NCI-H524 treated with DMSO at 0.1 percent for 48 hours (cell line): ENCODE measurements around the gene KCNG2.

Experiments
- DNase-seq: peaks from one replicate; lab custom pipeline; 2025; lab: John Stamatoyannopoulos, UW

KCNG2 gene

DNA sequence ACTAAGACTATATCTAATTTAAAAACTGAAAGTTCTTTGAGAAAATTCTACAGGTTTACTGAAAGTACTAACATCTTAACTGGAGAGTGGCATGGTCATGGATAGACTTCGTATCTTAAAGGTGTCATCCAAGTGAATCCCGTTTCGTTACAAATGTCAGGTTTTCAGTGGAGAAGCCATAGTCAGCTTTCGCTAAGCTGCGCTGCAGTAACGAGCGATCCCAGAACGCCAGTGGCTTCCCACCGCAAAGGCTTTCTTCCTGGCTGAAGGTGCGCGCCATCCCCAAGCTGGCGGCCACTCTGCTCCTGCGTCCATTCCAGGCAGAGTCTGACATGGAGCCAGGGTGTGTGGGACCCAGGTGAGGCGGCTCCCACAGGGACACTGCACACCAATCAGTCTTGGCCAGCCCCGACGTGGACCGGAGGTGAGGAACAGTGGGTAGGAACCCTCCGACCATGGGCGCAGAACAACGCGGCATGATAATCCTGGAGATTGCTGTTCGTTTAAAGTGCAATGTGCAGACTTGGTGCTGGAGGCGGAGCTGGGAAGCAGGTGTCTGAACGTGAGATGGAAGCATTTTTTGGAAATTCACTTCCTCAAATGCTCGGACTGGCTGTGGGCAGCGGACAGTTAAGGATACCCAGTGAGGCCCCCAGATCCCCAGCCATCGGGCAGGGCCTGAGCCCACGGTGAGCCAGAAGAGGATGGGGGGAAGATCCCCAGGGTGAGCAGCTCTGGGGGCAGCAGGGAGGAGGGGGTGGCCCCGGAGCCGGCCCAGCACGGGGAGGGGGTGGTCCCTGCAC, 27.8 kb upstream of the KCNG2 start:
- no peak for DNase-seq

GRCh38 chr18:79770501-79770815, 27.3 kb upstream of the KCNG2 start:
- no peak for DNase-seq

DNA sequence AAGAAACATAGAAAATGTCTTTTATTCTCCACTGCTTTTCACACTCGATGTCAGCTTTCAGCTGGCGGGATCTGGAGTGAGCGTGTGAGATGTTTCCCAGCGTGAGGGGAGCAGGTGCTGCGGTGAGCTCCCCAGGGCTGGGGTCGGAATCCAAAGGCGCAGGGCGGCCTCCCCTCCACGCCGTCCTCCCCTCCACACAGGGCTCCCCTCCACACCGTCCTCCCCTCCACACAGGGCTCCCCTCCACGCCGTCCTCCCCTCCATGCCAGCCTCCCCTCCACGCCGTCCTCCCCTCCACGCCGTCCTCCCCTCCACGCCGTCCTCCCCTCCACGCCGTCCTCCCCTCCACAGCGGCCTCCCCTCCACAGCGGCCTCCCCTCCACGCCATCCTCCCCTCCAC, 26.9 kb upstream of the KCNG2 start:
- no peak for DNase-seq

DNA sequence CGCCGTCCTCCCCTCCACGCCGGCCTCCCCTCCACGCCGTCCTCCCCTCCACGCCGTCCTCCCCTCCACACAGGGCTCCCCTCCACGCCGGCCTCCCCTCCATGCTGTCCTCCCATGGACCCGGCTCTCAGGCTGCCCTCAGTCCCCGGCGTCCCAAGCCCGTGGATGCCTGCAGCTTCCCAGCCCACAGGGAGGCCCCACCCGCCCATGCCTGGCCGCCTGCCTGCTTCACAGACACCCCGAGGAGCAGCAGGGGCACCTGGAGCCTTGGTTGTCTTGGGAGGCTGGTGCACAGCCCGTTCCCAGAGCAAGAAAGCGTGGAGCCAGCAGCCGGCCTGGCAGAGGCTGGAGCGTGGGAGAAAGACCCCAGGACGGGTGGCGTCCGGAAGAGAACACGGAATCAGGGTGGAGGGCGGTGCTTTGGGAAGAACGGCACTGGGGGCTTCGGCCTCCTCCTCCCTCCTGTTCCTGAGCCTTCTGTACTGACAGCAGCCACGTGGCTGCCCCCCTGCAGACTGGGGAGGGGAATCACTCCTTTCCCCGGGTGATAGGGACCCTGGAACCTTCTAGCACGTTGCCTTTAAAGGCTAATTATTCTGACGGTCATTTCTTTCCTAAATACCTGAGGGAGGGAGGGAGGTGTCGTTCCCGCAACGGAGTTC, 26.2 kb upstream of the KCNG2 start:
- DNase-seq = no peak

GRCh38 chr18:79772108-79772864, 25.5 kb upstream of the KCNG2 start:
- DNase-seq = no peak

- no peak for DNase-seq
These were observed 24.7 kb upstream of the KCNG2 start for GRCh38 chr18:79772865-79773696.

DNA sequence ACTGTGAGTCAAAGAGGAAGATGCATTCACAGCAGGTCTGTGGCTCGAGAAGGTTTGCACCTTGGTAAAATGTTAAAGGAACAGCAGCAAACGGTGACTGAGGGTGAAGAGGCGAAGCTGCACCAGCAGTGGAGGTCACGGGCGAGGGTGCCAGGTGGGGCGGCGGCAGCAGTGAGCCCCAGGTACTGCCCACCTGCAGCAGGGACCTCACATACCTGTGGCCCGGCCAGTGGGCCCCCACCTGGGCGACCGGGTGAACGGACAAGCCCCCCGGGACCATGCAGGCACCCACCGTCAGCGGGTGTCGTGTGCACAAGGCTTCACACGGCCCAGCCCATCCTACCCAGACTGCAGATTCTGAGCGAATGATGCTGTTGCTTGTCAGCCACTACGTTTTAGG, 23.6 kb upstream of the KCNG2 start:
- no peak for DNase-seq

DNA sequence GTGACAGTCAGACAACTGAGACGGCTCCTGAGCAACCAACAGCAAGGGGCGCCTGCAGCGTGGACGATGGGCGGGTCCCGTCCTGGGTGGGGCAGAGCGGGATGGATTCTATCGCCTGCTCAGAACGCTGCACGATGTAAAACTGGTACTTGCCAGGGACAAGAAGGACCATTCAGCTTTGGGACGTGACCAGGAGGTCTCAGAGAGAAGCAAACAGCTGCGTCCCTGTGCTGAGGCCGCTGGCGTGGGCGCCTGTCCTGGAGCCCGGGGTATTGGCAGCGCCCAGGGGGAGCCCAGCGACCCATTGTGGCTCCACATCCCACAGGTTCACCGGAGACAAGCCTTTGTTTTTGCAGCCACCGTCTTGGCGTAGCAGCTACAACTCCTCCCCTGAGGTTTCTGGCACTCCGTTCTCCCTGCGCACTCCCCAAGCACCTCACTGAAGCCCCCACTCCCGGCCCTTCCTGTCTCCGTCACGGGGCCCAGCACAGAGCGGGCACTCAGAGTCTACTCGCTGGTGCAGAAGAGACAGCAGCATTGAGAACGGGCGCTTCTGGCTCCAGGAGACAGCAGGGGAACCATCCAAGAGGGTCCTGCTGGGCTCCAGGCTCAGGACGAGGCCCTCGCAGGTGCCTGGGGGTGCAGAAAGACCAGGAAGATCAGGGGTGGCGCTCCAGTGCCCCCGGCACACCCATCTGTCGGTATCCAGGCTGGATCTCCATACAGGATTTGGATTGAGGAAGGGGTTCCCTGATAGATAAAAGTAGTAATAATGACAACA, 22.1 kb upstream of the KCNG2 start:
- no peak for DNase-seq

- DNase-seq = no peak
These were observed 21.1 kb upstream of the KCNG2 start for GRCh38 chr18:79776674-79777073.

DNA sequence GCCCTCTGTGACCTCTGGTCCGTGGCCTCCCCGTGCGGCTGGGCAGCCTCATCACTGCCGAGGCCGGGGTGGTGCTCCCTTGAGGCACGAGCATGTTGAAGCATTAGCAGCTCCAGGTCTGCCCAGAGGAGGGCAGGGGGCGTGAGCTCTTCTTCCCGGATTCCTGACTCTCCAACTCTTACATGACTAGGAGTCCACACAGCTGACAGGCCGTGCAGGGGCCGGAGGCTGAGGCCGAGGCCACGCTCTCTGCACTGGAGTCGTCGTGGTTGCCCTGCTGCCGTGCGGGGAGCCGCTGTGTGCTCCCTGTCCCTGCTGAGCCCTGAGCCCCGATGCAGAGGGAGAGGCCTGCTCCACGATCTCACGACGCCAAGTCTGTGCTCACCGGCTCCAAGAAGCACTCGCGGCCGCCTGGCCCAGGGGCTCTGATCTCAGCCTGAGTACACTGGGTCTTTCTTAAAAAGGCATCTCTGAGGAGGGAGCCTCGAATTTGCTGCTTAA, 19.4 kb upstream of the KCNG2 start:
- DNase-seq = no peak

GRCh38 chr18:79779021-79779699, 18.6 kb upstream of the KCNG2 start:
- DNase-seq = no peak

GRCh38 chr18:79779700-79780190, 18.0 kb upstream of the KCNG2 start:
- no peak for DNase-seq

DNA sequence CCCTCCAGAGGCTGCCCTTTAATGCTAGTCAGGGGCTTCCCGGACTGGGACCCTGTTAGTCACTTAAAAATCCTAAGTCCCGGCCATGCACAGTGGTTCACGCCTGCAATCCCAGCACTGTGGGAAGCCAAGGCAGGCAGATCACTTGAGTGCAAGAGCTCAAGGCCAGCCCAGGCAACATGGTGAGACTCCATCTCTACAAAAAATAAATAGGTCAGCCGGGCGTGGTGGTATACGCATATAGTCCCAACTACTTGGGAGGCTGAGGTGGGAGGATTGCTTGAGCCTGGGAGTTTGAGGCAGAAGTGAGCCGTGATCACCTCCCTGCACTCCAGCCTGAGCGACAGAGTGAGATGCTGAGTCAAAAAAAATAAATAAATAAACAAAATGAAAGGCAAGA, 17.2 kb upstream of the KCNG2 start:
- DNase-seq = no peak

DNA sequence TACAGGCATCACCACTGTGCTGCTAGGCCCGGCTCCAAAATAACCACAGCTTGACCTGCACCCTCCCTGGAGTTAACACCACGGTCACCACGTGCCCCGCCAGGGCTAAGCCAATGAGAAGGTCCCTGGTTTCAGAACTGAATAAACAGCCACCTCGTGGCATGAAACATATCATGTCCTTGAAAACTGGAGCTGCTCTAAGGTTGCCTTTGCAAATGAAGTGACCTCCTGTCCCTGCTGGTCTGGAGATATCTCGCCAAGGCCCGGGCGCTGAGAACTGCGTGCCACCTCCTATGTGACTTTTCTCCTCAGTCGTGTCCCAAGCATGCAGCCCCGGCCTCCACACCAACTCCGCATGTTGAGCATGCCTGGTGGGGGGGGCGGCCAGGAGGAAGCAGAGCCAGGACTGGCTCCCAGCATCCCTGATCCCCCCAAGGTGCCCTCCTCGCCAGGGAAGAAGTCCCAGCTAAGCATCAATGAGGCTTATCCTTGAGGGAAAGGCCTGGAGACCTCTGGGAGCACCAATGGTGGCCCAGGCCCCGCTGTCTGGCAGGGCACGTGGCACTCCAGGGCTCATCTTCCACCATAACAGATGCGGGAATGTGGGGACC, 16.3 kb upstream of the KCNG2 start:
- DNase-seq = no peak

DNA sequence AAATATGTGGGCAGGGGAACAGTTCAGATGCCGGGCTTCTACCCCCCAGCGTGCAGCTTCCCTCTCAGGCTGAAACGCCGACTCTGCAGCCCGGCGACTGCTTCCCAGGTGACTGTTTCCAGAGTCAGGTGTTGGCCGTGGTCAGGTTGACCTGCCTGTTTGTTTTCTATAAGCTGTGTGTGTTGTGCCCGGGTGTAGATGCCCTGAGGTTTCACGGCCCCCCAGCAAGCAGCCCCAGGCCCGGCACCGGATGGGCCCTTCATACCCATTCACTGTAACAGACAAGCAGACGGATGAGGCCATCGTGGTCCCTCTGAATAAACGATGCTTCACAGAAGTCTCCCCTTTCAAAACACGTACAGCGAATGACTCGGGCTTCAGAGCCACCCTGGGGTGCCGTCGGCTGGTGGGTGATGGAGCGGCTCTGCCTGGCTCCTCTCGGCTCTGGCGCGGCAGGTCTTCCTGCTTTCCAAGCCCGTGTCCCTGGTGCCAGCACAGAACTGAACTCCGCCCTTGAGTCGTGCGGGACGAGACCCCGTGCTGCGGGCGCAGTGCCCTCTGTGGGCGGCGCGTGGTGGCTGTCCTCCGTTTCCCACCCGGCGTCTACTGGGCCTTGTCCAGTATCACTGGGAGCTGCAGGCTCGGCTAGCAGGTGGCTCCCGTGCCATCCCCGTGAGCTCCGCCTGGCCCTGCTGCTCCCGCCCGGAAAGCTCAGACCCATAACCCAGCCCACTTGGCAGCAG, 15.0 kb upstream of the KCNG2 start:
- no peak for DNase-seq

DNA sequence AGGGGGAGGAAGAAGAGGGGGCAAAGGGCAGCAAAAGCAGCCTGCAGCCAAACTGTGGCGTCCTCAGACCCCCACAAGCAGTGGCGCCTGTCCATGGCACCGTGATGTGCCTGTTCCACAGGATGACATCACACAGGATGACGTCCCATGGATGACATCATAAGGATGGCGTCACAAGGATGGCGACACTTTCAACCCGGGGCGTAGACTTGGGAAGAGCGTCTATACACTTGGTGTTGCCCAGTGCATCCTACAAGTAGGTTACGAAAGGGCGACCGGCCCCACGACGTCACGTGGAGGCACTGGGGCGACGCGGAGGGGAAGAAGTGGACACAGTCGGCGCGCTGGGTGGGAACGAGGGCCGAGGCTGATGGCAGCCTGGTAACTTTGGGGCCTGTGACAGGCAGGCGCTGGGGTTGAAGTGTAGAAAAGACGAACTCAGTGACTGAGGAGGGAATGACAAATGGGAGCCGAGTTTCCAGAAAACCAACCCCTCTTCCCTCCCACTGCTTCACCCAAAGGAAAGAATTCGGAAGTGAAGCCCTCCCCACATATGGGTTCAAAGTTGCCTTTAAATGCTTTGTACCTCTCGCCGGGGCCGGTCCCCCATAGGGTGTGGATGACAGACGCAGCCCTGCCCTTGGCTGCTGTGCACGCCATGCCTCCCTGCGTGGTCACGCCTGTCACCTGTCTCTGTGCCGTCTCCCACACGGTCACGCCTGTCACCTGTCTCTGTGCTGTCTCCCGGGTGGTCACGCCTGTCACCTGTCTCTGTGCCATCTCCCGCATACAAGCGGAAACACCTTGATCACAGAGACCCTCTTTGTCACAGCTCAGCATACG, 13.4 kb upstream of the KCNG2 start:
- no peak for DNase-seq

DNA sequence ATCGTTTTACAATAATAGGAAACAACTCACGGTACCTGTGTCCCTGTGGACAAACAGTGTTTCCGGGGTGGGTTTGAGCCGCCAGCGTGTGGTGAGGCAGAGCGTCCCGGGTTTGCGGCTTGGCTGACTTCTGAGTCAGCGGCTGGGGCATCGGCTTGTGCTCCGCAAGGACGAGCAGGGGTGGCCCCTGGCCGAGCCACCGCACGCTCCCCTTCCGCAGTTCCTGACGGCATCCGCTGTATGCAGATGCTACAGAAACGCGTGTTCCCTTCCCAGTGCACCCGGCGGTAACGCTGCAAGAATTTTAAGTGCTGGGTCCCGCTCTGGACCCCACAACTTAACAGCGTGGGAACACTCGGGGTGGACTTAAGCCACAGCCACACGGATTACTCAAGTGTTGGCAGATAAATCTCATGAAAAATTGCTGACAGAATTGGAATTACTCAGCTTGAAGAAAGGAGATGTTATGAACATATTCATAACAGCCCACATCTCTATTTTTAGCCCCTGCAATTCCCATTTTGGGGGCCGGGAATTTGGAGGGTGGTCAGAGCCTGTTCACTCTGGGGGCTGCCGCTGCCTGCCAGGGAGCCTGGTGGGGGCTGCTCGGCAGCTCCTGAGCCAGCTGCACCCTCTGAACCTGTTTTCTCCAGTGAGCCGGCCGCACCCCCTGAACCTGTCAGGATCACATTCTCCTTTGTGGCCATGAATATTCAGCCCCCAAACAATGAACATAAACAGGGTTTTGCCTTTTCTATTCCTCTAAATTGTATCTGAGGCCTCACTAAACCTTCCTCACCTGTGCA, 12.6 kb upstream of the KCNG2 start:
- DNase-seq = no peak

- no peak for DNase-seq
These were observed 11.9 kb upstream of the KCNG2 start for GRCh38 chr18:79785831-79786230.
